Measurements from ENCODE around the gene BCL3. TPM values are rescaled to one million over a fixed set of nuclear protein-coding genes. Genes with fewer than 3 reads are reported as not detected.

The BCL3 gene
- total RNA-seq, 3 donors from 2014 or later, result 78.9 to 145 (median 90.6) TPM

DNA sequence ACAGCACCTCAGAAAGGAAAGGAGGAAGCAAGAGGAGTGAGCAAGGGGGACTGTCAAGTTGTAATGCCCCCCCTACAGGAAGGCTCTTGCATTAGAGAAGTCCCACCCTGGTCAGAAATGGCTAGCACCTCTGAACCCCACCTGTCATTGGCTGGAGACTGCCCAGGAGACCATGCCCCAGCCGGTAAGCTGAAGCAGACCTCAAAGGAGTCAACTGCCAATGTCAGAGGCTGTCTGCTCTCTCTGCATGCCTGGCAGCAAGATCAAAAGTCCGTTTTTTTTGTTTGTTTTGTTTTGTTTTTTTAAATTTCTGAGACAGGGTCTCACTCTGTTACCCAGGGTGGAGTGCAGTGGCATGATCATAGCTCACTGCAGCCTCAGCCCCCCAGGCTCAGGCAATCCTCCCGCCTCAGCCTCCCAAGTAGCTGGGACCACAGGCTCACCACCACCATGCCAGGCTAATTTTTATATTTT is 8.1 kb upstream of the BCL3 start:
- Histone ChIP-seq H3K36me3 (ENCODE audit: low read depth) (no peaks in the 10 kb centered on the region), H3K4me3 (no peak overlapping the region), H3K4me1 (ENCODE audit: low read depth) (peaks cover 58% of the 10 kb centered on the region), H3K9me3 (no peaks in the 10 kb centered on the region)
- intact Hi-C loops (cut with DNase I, micrococcal nuclease), result no loop called here
- ATAC-seq, result no peak
- DNase-seq, result no peak
- TF ChIP-seq, protein P1, sequence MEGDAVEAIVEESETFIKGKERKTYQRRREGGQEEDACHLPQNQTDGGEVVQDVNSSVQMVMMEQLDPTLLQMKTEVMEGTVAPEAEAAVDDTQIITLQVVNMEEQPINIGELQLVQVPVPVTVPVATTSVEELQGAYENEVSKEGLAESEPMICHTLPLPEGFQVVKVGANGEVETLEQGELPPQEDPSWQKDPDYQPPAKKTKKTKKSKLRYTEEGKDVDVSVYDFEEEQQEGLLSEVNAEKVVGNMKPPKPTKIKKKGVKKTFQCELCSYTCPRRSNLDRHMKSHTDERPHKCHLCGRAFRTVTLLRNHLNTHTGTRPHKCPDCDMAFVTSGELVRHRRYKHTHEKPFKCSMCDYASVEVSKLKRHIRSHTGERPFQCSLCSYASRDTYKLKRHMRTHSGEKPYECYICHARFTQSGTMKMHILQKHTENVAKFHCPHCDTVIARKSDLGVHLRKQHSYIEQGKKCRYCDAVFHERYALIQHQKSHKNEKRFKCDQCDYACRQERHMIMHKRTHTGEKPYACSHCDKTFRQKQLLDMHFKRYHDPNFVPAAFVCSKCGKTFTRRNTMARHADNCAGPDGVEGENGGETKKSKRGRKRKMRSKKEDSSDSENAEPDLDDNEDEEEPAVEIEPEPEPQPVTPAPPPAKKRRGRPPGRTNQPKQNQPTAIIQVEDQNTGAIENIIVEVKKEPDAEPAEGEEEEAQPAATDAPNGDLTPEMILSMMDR (IDR thresholded peaks at IDR 0.05), result no peak

DNA sequence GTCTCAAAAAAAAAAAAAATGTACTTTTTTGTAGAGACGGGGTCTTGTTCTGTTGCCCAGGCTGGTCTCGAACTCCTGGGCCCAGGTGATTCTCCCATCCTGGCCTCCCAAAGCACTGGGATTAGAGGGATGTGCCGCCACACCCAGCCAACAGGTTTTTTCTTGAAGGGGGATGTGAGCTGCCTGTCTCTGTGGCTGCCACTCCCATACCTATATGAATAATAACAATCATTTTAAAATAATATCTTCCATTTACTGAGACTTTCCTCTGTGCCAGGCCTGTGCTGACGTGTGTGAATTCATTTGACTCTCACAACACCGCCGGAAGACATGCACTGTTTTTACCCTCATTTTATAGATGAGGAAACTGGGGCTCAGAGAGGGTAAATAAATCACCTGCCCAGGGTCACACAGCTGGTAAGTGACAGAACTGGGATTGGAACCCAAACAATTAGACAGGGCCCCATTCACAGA is 7.2 kb upstream of the BCL3 start:
- intact Hi-C loops (cut with DNase I, micrococcal nuclease), result no loop called here
- H3K9me3 ChIP-seq, result no peaks in the 10 kb centered on the region
- TF ChIP-seq, protein P1 (IDR thresholded peaks at IDR 0.05), result no peak
- H3K4me1 ChIP-seq (ENCODE audit: low read depth), result peaks cover 61% of the 10 kb centered on the region
- H3K36me3 ChIP-seq (ENCODE audit: low read depth), result no peaks in the 10 kb centered on the region
- ATAC-seq (peak; percentile 30), DNase-seq (peak in 2 of 3 donors; percentile 54 to 62)
- no peak overlapping the region for H3K4me3 ChIP-seq

DNA sequence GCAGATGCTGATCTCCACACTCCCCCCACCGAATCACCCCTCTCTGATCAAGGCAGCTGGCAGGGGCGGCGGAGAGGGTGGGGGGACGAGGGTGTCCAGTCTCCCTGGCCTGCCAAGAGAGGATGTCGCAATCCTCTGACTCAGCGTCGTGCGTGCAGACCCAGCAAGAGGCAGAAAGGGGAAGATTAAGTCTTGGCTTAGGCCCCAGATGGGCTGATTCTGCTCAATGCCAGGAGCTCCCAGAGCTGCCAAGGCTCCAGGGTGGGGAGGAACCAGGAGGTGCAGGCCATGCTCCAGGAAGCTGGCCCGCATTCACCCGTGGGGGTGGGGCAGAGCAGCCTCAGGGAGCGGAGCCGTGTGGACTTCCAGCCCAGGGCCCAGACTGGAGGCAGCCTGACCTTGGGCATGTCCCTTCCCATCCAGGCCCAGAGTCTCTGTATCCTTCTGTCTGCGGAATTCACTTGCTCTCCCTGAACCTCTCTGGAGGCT is 6.6 kb upstream of the BCL3 start:
- ATAC-seq, result peak; percentile 84
- Histone ChIP-seq H3K4me1 (ENCODE audit: low read depth) (peaks cover 67% of the 10 kb centered on the region), H3K4me3 (no peak overlapping the region), H3K9me3 (no peaks in the 10 kb centered on the region), H3K36me3 (ENCODE audit: low read depth) (no peaks in the 10 kb centered on the region)
- DNase-seq, result peak; percentile 97 to 98 (median 98)
- TF ChIP-seq, protein P1 (IDR thresholded peaks at IDR 0.05), result no peak
- intact Hi-C loops (cut with DNase I, micrococcal nuclease), result no loop called here

DNA sequence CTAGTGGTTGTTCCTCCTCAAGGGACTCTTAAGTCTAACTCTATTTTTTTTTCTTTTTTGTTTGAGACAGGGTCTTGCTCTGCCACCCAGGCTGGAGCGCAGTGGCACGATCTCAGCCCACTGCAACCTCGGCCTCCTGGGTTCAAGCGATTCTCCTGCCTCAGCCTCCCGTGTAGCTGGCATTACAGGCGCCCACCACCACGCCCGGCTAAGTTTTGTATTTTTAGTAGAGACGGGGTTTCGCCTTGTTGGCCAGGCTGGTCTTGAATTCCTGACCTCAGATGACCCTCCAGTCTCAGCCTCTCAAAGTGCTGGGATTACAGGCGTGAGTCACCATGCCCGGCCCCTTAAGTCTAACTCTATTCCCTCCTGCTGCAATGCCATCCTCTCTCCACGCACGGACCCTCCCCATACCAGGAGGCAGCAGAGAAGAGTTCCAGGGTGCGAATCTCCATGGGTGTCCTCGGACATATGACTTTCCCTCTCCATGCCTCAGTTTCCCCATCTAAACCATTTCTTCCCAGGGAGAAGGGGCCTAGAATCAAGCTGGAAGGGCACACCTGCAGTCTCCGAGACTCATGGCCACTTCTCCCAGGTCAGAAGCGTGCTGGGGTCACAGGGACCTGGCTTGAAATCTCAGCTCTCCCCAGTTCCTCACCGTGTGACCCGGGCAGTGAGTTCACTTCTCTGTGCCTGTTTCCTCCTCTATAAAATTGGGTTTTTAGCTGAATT is 6.0 kb upstream of the BCL3 start:
- intact Hi-C loops (cut with DNase I, micrococcal nuclease), result no loop called here

DNA sequence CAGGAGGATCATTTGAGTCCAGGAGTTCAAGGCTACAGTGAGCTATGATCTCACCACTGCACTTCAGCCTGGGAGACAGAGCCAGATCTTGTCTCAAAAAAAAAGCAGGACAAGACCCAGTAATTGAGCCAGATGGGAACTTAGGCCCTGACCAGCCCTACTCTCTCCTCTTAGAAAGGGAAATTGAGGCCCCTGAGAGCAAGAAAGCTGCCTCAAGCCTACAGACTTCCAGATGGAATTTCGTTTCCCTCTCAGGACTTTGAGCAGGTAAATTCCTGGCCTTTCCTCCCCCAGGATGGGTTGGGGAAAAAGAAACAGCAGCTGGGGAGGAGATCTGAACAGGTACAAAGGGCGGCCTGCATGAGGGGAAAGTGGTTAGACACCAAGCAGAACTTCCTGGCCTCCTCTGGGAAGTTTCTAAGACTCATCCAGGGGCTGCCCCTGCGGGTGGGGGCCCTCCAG is 3.6 kb upstream of the BCL3 start:
- no peaks in the 10 kb centered on the region for H3K9me3 ChIP-seq
- intact Hi-C loops (cut with DNase I, micrococcal nuclease), result no loop called here
- peaks cover 66% of the 10 kb centered on the region for H3K4me1 ChIP-seq (ENCODE audit: low read depth)
- ATAC-seq (peak; percentile 3), DNase-seq (no peak)
- TF ChIP-seq, protein P1 (IDR thresholded peaks at IDR 0.05), result no peak
- no peak overlapping the region for H3K4me3 ChIP-seq
- H3K36me3 ChIP-seq (ENCODE audit: low read depth), result no peaks in the 10 kb centered on the region

More for the DNA sequence above, 6.0 kb upstream of the BCL3 start:
- H3K4me1 ChIP-seq (ENCODE audit: low read depth), result peaks cover 73% of the 10 kb centered on the region
- no peak overlapping the region for H3K4me3 ChIP-seq
- no peaks in the 10 kb centered on the region for H3K36me3 ChIP-seq (ENCODE audit: low read depth)
- DNase-seq, result peak in 2 of 3 donors; percentile 52 to 53
- TF ChIP-seq, protein P1 (IDR thresholded peaks at IDR 0.05), result no peak
- ATAC-seq, result no peak
- H3K9me3 ChIP-seq, result no peaks in the 10 kb centered on the region

Data from mucosa of descending colon (tissue), 3 donors.